Keratinocyte (primary cell): ENCODE data around the gene PYROXD2.

Experiments used
- CTCF ChIP-seq, 3 experiments: IDR thresholded peaks in 1 of 3; conservative IDR thresholded peaks in 1 of 3; optimal IDR thresholded peaks in 1 of 3; 2 replicates in 2 of 3; 3 replicates in 1 of 3; pipeline versions ENCODE3 to v1.5.1; 2011; ENCODE audit warnings: low read length in 3 of 3, mild to moderate bottlenecking in 3 of 3, moderate library complexity in 2 of 3, control low read depth in 1 of 3, inconsistent platforms in 1 of 3; ENCODE audit not compliant: insufficient read depth in 2 of 3; ENCODE audit errors: extremely low read depth in 1 of 3
- EZH2 ChIP-seq: IDR thresholded peaks from one replicate; pipeline ENCODE4 v1.6.1; 2012; ENCODE audit warnings: inconsistent platforms, mild to moderate bottlenecking, low read length, moderate library complexity

GRCh38 chr10:98457721-98458120, 42.7 kb upstream of the PYROXD2 start:
- no peak for TF ChIP-seq CTCF (optimal IDR thresholded peaks at IDR 0.05 in 1 of 3, IDR thresholded peaks at IDR 0.05 in 1 of 3, conservative IDR thresholded peaks at IDR 0.05 in 1 of 3; ENCODE audit: extremely low read depth in 1 of 3, insufficient read depth in 2 of 3, low read length in 3 of 3)
- no peak for TF ChIP-seq EZH2
